Thyroid gland (tissue), 4 donors: ENCODE results near the gene PIK3R5.

Experiments used
- CTCF ChIP-seq, 6 experiments: fragments of 200-600 bp in 3 of 6; fragments of 450-650 bp in 3 of 6; sonication (generic) in 3 of 6; IDR thresholded peaks; one replicate each; pipeline ENCODE4 v1.5.1; 2016 to 2019; ENCODE audit warnings: antibody characterized with exemption in 6 of 6, mild to moderate bottlenecking in 2 of 6, inconsistent platforms in 1 of 6, moderate library complexity in 1 of 6
- POLR2A ChIP-seq, 2 donors: fragments of 450-650 bp; IDR thresholded peaks; one replicate each; pipeline ENCODE4 v1.6.1; 2017; ENCODE audit warnings: antibody characterized with exemption in 2 of 2, mild to moderate bottlenecking in 2 of 2, moderate library complexity in 1 of 2

GRCh38 chr17:8837563-8838075 lies 127.9 kb downstream of the PIK3R5 start:
- TF ChIP-seq CTCF (IDR thresholded peaks at IDR 0.05) (no peak), POLR2A (IDR thresholded peaks at IDR 0.05) (no peak)
